Measurements from ENCODE around the gene RBBP8. TPM values are rescaled to one million over a fixed set of nuclear protein-coding genes. Genes with fewer than 3 reads are reported as not detected.

The RBBP8 gene
- total RNA-seq, 2 donors from 2014 or later, result 9.7 to 10.2 TPM

GRCh38 chr18:22985250-22985649 lies 52.1 kb downstream of the RBBP8 start:
- Histone ChIP-seq H3K36me3 (no peaks in the 10 kb centered on the region), H3K27me3 (replicated peaks; ENCODE audit: insufficient read depth) (no peaks in the 10 kb centered on the region), H3K27ac (no peak overlapping the region), H3K4me1 (ENCODE audit: control insufficient read depth in 1 of 2, low read depth in 2 of 2) (no peaks in the 10 kb centered on the region), H3K9me3 (no peaks in the 10 kb centered on the region), H3K4me3 (no peak overlapping the region)
- DNase-seq (ENCODE audit: low spot score) (no peak), ATAC-seq (ENCODE audit: insufficient number of reproducible peaks, low FRiP score, low read depth) (no peak)
- no peak for TF ChIP-seq CTCF (IDR thresholded peaks at IDR 0.05)

GRCh38 chr18:22987547-22988189 lies 54.5 kb downstream of the RBBP8 start:
- DNase-seq (ENCODE audit: low spot score) (no peak), ATAC-seq (ENCODE audit: insufficient number of reproducible peaks, low FRiP score, low read depth) (no peak)
- Histone ChIP-seq H3K27ac (no peak overlapping the region), H3K4me3 (no peak overlapping the region), H3K27me3 (replicated peaks; ENCODE audit: insufficient read depth) (no peaks in the 10 kb centered on the region), H3K4me1 (ENCODE audit: control insufficient read depth in 1 of 2, low read depth in 2 of 2) (no peaks in the 10 kb centered on the region), H3K36me3 (no peaks in the 10 kb centered on the region), H3K9me3 (no peaks in the 10 kb centered on the region)
- no peak for TF ChIP-seq CTCF (IDR thresholded peaks at IDR 0.05)

DNA sequence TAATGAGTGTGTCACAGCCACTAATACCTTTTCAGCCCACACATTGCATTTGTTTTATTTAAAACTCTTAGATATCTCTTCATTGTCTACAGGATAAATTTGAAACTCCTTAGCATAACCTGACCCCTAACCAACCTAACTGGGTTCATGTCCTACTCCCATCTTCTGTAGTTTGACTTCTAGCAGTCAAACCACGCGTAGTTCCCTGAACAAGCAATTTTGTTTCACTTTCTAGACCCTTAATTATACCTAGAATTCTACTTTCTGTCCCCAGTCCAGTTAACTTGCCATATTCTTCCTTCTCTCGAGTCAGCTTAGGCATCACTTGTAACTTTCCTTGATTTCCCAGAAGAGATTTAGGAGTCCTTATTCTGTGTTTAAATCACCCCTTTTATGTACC lies 55.1 kb downstream of the RBBP8 start:
- DNase-seq (ENCODE audit: low spot score), result no peak
- Histone ChIP-seq H3K4me3 (no peak overlapping the region), H3K36me3 (peaks cover 2% of the 10 kb centered on the region), H3K27ac (no peak overlapping the region), H3K4me1 (ENCODE audit: control insufficient read depth in 1 of 2, low read depth in 2 of 2) (no peaks in the 10 kb centered on the region), H3K9me3 (no peaks in the 10 kb centered on the region), H3K27me3 (replicated peaks; ENCODE audit: insufficient read depth) (no peaks in the 10 kb centered on the region)
- TF ChIP-seq CTCF (IDR thresholded peaks at IDR 0.05), result no peak
- ATAC-seq (ENCODE audit: insufficient number of reproducible peaks, low FRiP score, low read depth), result no peak

DNA sequence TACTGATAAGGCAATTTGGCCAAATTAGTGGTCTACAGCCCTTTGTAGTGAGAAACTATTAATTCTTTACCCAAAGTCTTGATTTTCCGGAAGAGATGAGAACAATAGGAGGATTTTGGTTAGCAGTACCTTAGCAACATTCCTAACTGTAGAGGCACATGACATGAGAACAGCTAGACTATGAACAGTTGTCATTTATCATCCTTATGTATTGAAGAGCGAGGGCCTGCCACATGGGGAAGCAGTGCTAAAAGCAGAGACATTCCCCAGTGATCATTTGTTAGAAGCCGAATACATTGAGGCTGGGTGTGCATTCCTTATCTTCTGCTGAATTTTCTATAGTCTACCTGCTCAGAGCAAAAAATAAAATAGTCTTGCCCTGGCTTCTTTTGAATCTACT lies 65.2 kb downstream of the RBBP8 start:
- Histone ChIP-seq H3K9me3 (no peaks in the 10 kb centered on the region), H3K36me3 (no peaks in the 10 kb centered on the region), H3K4me1 (ENCODE audit: control insufficient read depth in 1 of 2, low read depth in 2 of 2) (no peaks in the 10 kb centered on the region), H3K27ac (no peak overlapping the region), H3K4me3 (no peak overlapping the region), H3K27me3 (replicated peaks; ENCODE audit: insufficient read depth) (no peaks in the 10 kb centered on the region)
- ATAC-seq (ENCODE audit: insufficient number of reproducible peaks, low FRiP score, low read depth), result no peak
- TF ChIP-seq CTCF (IDR thresholded peaks at IDR 0.05), result no peak
- DNase-seq (ENCODE audit: low spot score), result no peak

DNA sequence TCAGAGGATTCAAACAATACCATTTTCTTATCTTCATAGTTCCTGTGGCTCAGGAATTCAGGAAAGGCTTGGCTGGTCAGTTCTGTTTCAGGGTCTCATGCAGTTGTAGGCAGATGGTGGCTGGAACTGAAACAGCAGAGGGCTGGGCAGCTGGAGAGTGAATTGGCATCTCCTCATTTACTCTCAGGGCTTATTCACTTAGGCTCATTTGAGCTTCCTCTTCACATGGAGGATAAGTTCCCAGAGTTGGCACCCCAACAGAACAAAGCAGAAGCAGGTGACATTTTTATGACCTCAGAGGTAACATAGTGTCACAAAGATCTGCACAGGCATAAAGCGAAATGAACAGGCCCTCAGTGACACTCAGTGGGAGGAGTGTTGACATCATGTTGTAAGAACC lies 66.1 kb downstream of the RBBP8 start:
- Histone ChIP-seq H3K4me1 (ENCODE audit: control insufficient read depth in 1 of 2, low read depth in 2 of 2) (no peaks in the 10 kb centered on the region), H3K27me3 (replicated peaks; ENCODE audit: insufficient read depth) (no peaks in the 10 kb centered on the region), H3K36me3 (no peaks in the 10 kb centered on the region), H3K27ac (no peak overlapping the region), H3K9me3 (no peaks in the 10 kb centered on the region), H3K4me3 (no peak overlapping the region)
- no peak for TF ChIP-seq CTCF (IDR thresholded peaks at IDR 0.05)
- DNase-seq (ENCODE audit: low spot score), result no peak
- no peak for ATAC-seq (ENCODE audit: insufficient number of reproducible peaks, low FRiP score, low read depth)
